ENCODE results near the gene MAPKAP1.

MAPKAP1 gene

GRCh38 chr9:125524583-125525355, 182.2 kb downstream of the MAPKAP1 start:
- H3K27me3 ChIP-seq (ENCODE audit: control insufficient read depth in 1 of 2, insufficient read depth in 2 of 2, low read length in 2 of 2) = no peaks in the 10 kb centered on the region
- no peak overlapping the region for H3K4me3 ChIP-seq (ENCODE audit: low read length in 2 of 2)
- no peak overlapping the region for H3K27ac ChIP-seq (ENCODE audit: low read length)
- no peaks in the 10 kb centered on the region for H3K9me3 ChIP-seq (ENCODE audit: control insufficient read depth in 2 of 2, low read length in 2 of 2)
- H3K9ac ChIP-seq (ENCODE audit: low read length in 2 of 2) = no peak overlapping the region
- peaks cover 30% of the 10 kb centered on the region for H3K4me1 ChIP-seq (ENCODE audit: control insufficient read depth, insufficient read depth, low read length)
- no peaks in the 10 kb centered on the region for H3K36me3 ChIP-seq (ENCODE audit: control insufficient read depth in 2 of 2, insufficient read depth in 2 of 2, low read length in 2 of 2)

- H3K36me3 ChIP-seq (ENCODE audit: control insufficient read depth in 2 of 2, insufficient read depth in 2 of 2, low read length in 2 of 2) = no peaks in the 10 kb centered on the region
- H3K27me3 ChIP-seq (ENCODE audit: control insufficient read depth in 1 of 2, insufficient read depth in 2 of 2, low read length in 2 of 2) = no peaks in the 10 kb centered on the region
- H3K9ac ChIP-seq (ENCODE audit: low read length in 2 of 2) = no peak overlapping the region
- peaks cover 30% of the 10 kb centered on the region for H3K4me1 ChIP-seq (ENCODE audit: control insufficient read depth, insufficient read depth, low read length)
- no peak overlapping the region for H3K27ac ChIP-seq (ENCODE audit: low read length)
- H3K9me3 ChIP-seq (ENCODE audit: control insufficient read depth in 2 of 2, low read length in 2 of 2) = no peaks in the 10 kb centered on the region
- no peak overlapping the region for H3K4me3 ChIP-seq (ENCODE audit: low read length in 2 of 2)
These were observed 183.3 kb downstream of the MAPKAP1 start for GRCh38 chr9:125523681-125524080.

GRCh38 chr9:125522328-125522725, 184.7 kb downstream of the MAPKAP1 start:
- H3K4me1 ChIP-seq (ENCODE audit: control insufficient read depth, insufficient read depth, low read length) = peaks cover 24% of the 10 kb centered on the region
- H3K27me3 ChIP-seq (ENCODE audit: control insufficient read depth in 1 of 2, insufficient read depth in 2 of 2, low read length in 2 of 2) = no peaks in the 10 kb centered on the region
- H3K36me3 ChIP-seq (ENCODE audit: control insufficient read depth in 2 of 2, insufficient read depth in 2 of 2, low read length in 2 of 2) = no peaks in the 10 kb centered on the region
- peak overlapping the region; percentile 73 for H3K27ac ChIP-seq (ENCODE audit: low read length)
- no peaks in the 10 kb centered on the region for H3K9me3 ChIP-seq (ENCODE audit: control insufficient read depth in 2 of 2, low read length in 2 of 2)
- H3K9ac ChIP-seq (ENCODE audit: low read length in 2 of 2) = no peak overlapping the region
- no peak overlapping the region for H3K4me3 ChIP-seq (ENCODE audit: low read length in 2 of 2)

GRCh38 chr9:125521462-125522327, 185.3 kb downstream of the MAPKAP1 start:
- no peaks in the 10 kb centered on the region for H3K27me3 ChIP-seq (ENCODE audit: control insufficient read depth in 1 of 2, insufficient read depth in 2 of 2, low read length in 2 of 2)
- peak overlapping the region; percentile 73 for H3K27ac ChIP-seq (ENCODE audit: low read length)
- H3K4me1 ChIP-seq (ENCODE audit: control insufficient read depth, insufficient read depth, low read length) = peaks cover 24% of the 10 kb centered on the region
- H3K9ac ChIP-seq (ENCODE audit: low read length in 2 of 2) = no peak overlapping the region
- H3K4me3 ChIP-seq (ENCODE audit: low read length in 2 of 2) = no peak overlapping the region
- no peaks in the 10 kb centered on the region for H3K36me3 ChIP-seq (ENCODE audit: control insufficient read depth in 2 of 2, insufficient read depth in 2 of 2, low read length in 2 of 2)
- H3K9me3 ChIP-seq (ENCODE audit: control insufficient read depth in 2 of 2, low read length in 2 of 2) = no peaks in the 10 kb centered on the region

- H3K27ac ChIP-seq (ENCODE audit: low read length) = no peak overlapping the region
- no peaks in the 10 kb centered on the region for H3K27me3 ChIP-seq (ENCODE audit: control insufficient read depth in 1 of 2, insufficient read depth in 2 of 2, low read length in 2 of 2)
- no peak overlapping the region for H3K9ac ChIP-seq (ENCODE audit: low read length in 2 of 2)
- H3K4me1 ChIP-seq (ENCODE audit: control insufficient read depth, insufficient read depth, low read length) = peaks cover 19% of the 10 kb centered on the region
- no peaks in the 10 kb centered on the region for H3K36me3 ChIP-seq (ENCODE audit: control insufficient read depth in 2 of 2, insufficient read depth in 2 of 2, low read length in 2 of 2)
- H3K9me3 ChIP-seq (ENCODE audit: control insufficient read depth in 2 of 2, low read length in 2 of 2) = no peaks in the 10 kb centered on the region
- no peak overlapping the region for H3K4me3 ChIP-seq (ENCODE audit: low read length in 2 of 2)
These were observed 187.3 kb downstream of the MAPKAP1 start for GRCh38 chr9:125519734-125520133.

- Histone ChIP-seq H3K9me3 (ENCODE audit: control insufficient read depth in 2 of 2, low read length in 2 of 2) (no peaks in the 10 kb centered on the region), H3K27me3 (ENCODE audit: control insufficient read depth in 1 of 2, insufficient read depth in 2 of 2, low read length in 2 of 2) (no peaks in the 10 kb centered on the region), H3K4me1 (ENCODE audit: control insufficient read depth, insufficient read depth, low read length) (peaks cover 31% of the 10 kb centered on the region), H3K36me3 (ENCODE audit: control insufficient read depth in 2 of 2, insufficient read depth in 2 of 2, low read length in 2 of 2) (no peaks in the 10 kb centered on the region), H3K9ac (ENCODE audit: low read length in 2 of 2) (no peak overlapping the region), H3K4me3 (ENCODE audit: low read length in 2 of 2) (no peak overlapping the region), H3K27ac (ENCODE audit: low read length) (no peak overlapping the region)
These were observed 189.4 kb downstream of the MAPKAP1 start for GRCh38 chr9:125517577-125517976.

- Histone ChIP-seq H3K4me1 (ENCODE audit: control insufficient read depth, insufficient read depth, low read length) (peaks cover 26% of the 10 kb centered on the region), H3K9me3 (ENCODE audit: control insufficient read depth in 2 of 2, low read length in 2 of 2) (no peaks in the 10 kb centered on the region), H3K27me3 (ENCODE audit: control insufficient read depth in 1 of 2, insufficient read depth in 2 of 2, low read length in 2 of 2) (no peaks in the 10 kb centered on the region), H3K9ac (ENCODE audit: low read length in 2 of 2) (no peak overlapping the region), H3K4me3 (ENCODE audit: low read length in 2 of 2) (no peak overlapping the region), H3K36me3 (ENCODE audit: control insufficient read depth in 2 of 2, insufficient read depth in 2 of 2, low read length in 2 of 2) (no peaks in the 10 kb centered on the region), H3K27ac (ENCODE audit: low read length) (peak overlapping the region; percentile 7)
These were observed 190.7 kb downstream of the MAPKAP1 start for GRCh38 chr9:125515983-125516940.

GRCh38 chr9:125515281-125515680, 191.7 kb downstream of the MAPKAP1 start:
- H3K4me1 ChIP-seq (ENCODE audit: control insufficient read depth, insufficient read depth, low read length) = peaks cover 31% of the 10 kb centered on the region
- H3K9me3 ChIP-seq (ENCODE audit: control insufficient read depth in 2 of 2, low read length in 2 of 2) = no peaks in the 10 kb centered on the region
- peak overlapping the region; percentile 31 for H3K27ac ChIP-seq (ENCODE audit: low read length)
- no peak overlapping the region for H3K9ac ChIP-seq (ENCODE audit: low read length in 2 of 2)
- H3K4me3 ChIP-seq (ENCODE audit: low read length in 2 of 2) = no peak overlapping the region
- no peaks in the 10 kb centered on the region for H3K36me3 ChIP-seq (ENCODE audit: control insufficient read depth in 2 of 2, insufficient read depth in 2 of 2, low read length in 2 of 2)
- no peaks in the 10 kb centered on the region for H3K27me3 ChIP-seq (ENCODE audit: control insufficient read depth in 1 of 2, insufficient read depth in 2 of 2, low read length in 2 of 2)

- peaks cover 39% of the 10 kb centered on the region for H3K4me1 ChIP-seq (ENCODE audit: control insufficient read depth, insufficient read depth, low read length)
- no peaks in the 10 kb centered on the region for H3K27me3 ChIP-seq (ENCODE audit: control insufficient read depth in 1 of 2, insufficient read depth in 2 of 2, low read length in 2 of 2)
- H3K4me3 ChIP-seq (ENCODE audit: low read length in 2 of 2) = peak overlapping the region in 1 of 2 donors; percentile 69
- no peaks in the 10 kb centered on the region for H3K9me3 ChIP-seq (ENCODE audit: control insufficient read depth in 2 of 2, low read length in 2 of 2)
- no peak overlapping the region for H3K9ac ChIP-seq (ENCODE audit: low read length in 2 of 2)
- H3K36me3 ChIP-seq (ENCODE audit: control insufficient read depth in 2 of 2, insufficient read depth in 2 of 2, low read length in 2 of 2) = no peaks in the 10 kb centered on the region
- peak overlapping the region; percentile 90 for H3K27ac ChIP-seq (ENCODE audit: low read length)
These were observed 192.5 kb downstream of the MAPKAP1 start for GRCh38 chr9:125514468-125514867.
